Spleen (tissue), 11 donors: ENCODE measurements around the gene SARM1. TPM values are rescaled to one million over a fixed set of nuclear protein-coding genes. Genes with fewer than 3 reads are reported as not detected.
A peak's percentile ranks its signal among the peaks of the same experiment; 100 is the strongest.
"Not testable (repeated sequence)": the region's sequence is repeated elsewhere in the genome, so short reads cannot be mapped to it uniquely, and the experiment has no call there.

Source experiments
- DNase-seq: peaks from one replicate; pipeline ENCODE4 v3.0.0-alpha.2; 2020
- H3K27ac ChIP-seq, 8 donors: fragments of 200-600 bp; sonication (generic) in 7 of 8; 1 replicate in 4 of 8; 2 replicates in 4 of 8; pipeline versions ENCODE4 v1.5.0 to v1.8.0; 2016 to 2021; ENCODE audit warnings: inconsistent platforms in 4 of 8, mild to moderate bottlenecking in 4 of 8, moderate library complexity in 1 of 8
- H3K27me3 ChIP-seq, 7 donors: fragments of 200-600 bp; sonication (generic) in 6 of 7; replicated peaks in 1 of 7; 1 replicate in 4 of 7; 2 replicates in 3 of 7; pipeline versions ENCODE4 v1.5.0 to v1.8.0; 2016 to 2021; ENCODE audit warnings: inconsistent platforms in 3 of 7, mild to moderate bottlenecking in 1 of 7
- H3K36me3 ChIP-seq, 6 donors: fragments of 200-600 bp; sonication (generic) in 5 of 6; 1 replicate in 4 of 6; 2 replicates in 2 of 6; pipeline versions ENCODE4 v1.5.0 to v1.8.0; 2016 to 2021; ENCODE audit warnings: inconsistent platforms in 2 of 6
- H3K4me1 ChIP-seq, 6 donors: fragments of 200-600 bp; sonication (generic) in 5 of 6; 1 replicate in 3 of 6; 2 replicates in 3 of 6; pipeline versions ENCODE4 v1.5.0 to v1.8.0; 2016 to 2021; ENCODE audit warnings: inconsistent platforms in 3 of 6
- H3K4me3 ChIP-seq, 8 donors: fragments of 200-600 bp; sonication (generic) in 7 of 8; 1 replicate in 4 of 8; 2 replicates in 4 of 8; pipeline versions ENCODE4 v1.5.0 to v1.8.0; 2016 to 2021; ENCODE audit warnings: inconsistent platforms in 4 of 8, mild to moderate bottlenecking in 4 of 8, moderate library complexity in 2 of 8
- H3K9me3 ChIP-seq, 8 donors: fragments of 200-600 bp; sonication (generic) in 7 of 8; 1 replicate in 4 of 8; 2 replicates in 4 of 8; pipeline versions ENCODE4 v1.5.0 to v1.8.0; 2016 to 2021; ENCODE audit warnings: inconsistent platforms in 4 of 8
- POLR2A ChIP-seq, 3 donors: fragments of 450-650 bp; IDR thresholded peaks; one replicate each; pipeline ENCODE4 v1.5.1; 2017; ENCODE audit warnings: antibody characterized with exemption in 3 of 3, mild to moderate bottlenecking in 1 of 3
- POLR2AphosphoS5 ChIP-seq, 3 donors: sonication (generic); formaldehyde crosslinking; IDR thresholded peaks; one replicate each; pipeline ENCODE4 v1.5.1; 2017; ENCODE audit warnings: antibody characterized with exemption in 3 of 3
- WGBS, 5 donors: extraction: QIAGEN DNeasy Blood & Tissue Kit in 3 of 5; methylation state at CpG; one replicate each; pipeline versions ENCODE4 v1.1.5 to v1.1.7; 2013 to 2018; 5-methylcytosine and 5-hydroxymethylcytosine counted together
- intact Hi-C: fragments of 100-400 bp; cut with DNase I; formaldehyde crosslinking; loops from one replicate; pipeline ENCODE4 v1.15.0; 2023; ENCODE audit warnings: low total_unique reads
- polyA plus RNA-seq, 3 donors: library from polyadenylated mRNA; stranded (reverse); fragments of 200-250 nt; gene quantifications; one replicate each; pipeline ENCODE4 v1.2.1, GENCODE V29; 2013
- total RNA-seq, 7 donors: library from RNA; depleted of rRNA in 3 of 7; stranded (reverse); fragments of >200 nt in 3 of 7; fragmentation: NEBNext Ultra II Directional in 4 of 7; extraction: Animal tissue kit (Norgen Biotek cat#: 25700) in 4 of 7; gene quantifications; one replicate each; pipeline versions ENCODE4 v1.1.0 to v1.2.1, GENCODE V29; 2016 to 2021
- TF ChIP-seq, protein P1 (sequence below), 11 experiments: fragments of 200-600 bp in 7 of 11; fragments of 450-650 bp in 4 of 11; sonication (generic) in 4 of 11; IDR thresholded peaks in 8 of 11; conservative IDR thresholded peaks in 3 of 11; 1 replicate in 7 of 11; 2 replicates in 4 of 11; pipeline versions ENCODE4 v1.4.0 to v1.8.0; 2016 to 2021; ENCODE audit warnings: antibody characterized with exemption in 11 of 11, inconsistent platforms in 4 of 11, mild to moderate bottlenecking in 1 of 11
- donor health status: healthy with polysubstance abuse.
- donor health status: DM: no; HTN: no; CAD: no; lungs with moderate emphysema.
- donor health status: DM: no; HTN: no; CAD: no.
- donor health status: Bipolar disorder and iron deficiency.
- donor health status: healthy.
- donor health status: DM: no; HTN: no; CAD: no.
- donor health status: DM: yes; HTN: yes; CAD: no.

The SARM1 gene
- total and polyA plus RNA-seq, 10 donors: 4.7 to 48.7 (median 35.4) TPM

DNA sequence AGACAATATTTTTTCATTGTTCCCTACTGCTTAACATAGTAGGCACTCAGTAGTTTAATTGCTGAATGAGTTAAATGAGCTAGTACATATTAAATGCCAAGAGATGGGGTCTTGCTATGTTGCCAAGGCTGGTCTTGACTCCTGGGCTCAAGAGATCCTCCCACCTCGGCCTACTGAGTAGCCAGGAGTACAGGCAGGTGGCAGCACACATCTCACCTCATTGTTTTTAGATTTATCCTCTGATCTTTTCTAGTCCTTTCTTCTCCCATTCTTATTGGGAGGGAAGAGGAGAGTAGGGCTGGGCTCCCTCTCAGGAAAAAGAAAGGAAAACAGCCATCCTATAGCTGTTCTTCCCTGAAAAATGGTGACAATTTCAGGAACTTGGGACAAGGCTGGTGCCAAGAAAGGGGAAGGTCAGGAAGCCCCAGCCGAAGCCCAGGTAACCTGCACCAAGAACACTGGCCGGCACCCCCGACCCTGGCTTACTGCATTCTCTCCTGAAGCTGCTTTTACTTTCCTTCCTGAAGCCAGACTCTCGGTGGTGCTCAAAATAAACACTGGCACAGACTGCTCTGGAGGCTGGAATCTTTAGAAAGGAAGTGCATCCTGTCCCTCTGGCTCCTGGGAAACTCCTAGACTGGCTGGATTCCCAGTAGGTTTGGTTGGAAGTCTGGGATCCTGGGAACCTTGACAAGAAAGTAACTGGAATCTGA, 33.3 kb upstream of the SARM1 start:
- TF ChIP-seq, protein P1, sequence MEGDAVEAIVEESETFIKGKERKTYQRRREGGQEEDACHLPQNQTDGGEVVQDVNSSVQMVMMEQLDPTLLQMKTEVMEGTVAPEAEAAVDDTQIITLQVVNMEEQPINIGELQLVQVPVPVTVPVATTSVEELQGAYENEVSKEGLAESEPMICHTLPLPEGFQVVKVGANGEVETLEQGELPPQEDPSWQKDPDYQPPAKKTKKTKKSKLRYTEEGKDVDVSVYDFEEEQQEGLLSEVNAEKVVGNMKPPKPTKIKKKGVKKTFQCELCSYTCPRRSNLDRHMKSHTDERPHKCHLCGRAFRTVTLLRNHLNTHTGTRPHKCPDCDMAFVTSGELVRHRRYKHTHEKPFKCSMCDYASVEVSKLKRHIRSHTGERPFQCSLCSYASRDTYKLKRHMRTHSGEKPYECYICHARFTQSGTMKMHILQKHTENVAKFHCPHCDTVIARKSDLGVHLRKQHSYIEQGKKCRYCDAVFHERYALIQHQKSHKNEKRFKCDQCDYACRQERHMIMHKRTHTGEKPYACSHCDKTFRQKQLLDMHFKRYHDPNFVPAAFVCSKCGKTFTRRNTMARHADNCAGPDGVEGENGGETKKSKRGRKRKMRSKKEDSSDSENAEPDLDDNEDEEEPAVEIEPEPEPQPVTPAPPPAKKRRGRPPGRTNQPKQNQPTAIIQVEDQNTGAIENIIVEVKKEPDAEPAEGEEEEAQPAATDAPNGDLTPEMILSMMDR (IDR thresholded peaks at IDR 0.05 in 8 of 11, conservative IDR thresholded peaks at IDR 0.05 in 3 of 11): no peak
- TF ChIP-seq POLR2A (IDR thresholded peaks at IDR 0.05) (no peak), POLR2AphosphoS5 (IDR thresholded peaks at IDR 0.05) (peak in 2 of 3 donors; percentile 65 to 76)
- Histone ChIP-seq H3K9me3 (no peaks in the 10 kb centered on the region), H3K27me3 (no peaks in the 10 kb centered on the region), H3K4me1 (peaks cover 19 to 92% (median 69%) of the 10 kb centered on the region in 6 donors), H3K36me3 (peaks cover 11 to 47% (median 37%) of the 10 kb centered on the region in 6 donors), H3K27ac (peak overlapping the region; percentile 14 to 98 (median 96)), H3K4me3 (peak overlapping the region in 4 of 8 donors; percentile 2 to 93 (median 81))
- DNase-seq: no peak
- intact Hi-C loops: no loop called here
- 58 to 83% (median 73%) methylated on average over 5 of the region's 5 CpGs for WGBS, 5 donors

DNA sequence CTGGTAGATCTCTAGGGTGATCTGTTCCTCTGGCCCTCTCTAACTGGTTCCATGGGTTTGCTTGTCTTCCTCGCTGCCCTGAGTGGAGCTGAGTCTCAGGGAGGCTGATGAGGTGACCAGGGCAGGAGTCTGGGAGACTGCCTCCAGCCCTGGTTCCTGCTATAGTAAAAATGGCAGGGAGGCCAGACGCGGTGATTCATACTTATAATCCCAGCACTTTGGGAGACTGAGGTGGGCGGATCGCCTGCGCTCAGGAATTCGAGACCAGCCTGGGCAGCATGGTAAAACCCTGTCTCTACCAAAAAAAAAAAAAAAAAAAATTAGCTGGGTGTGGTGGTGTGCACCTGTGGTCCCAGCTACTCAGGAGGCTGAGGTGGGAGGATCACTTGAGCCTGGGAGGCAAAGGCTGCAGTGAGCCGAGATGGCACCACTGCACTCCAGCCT, 32.7 kb upstream of the SARM1 start:
- H3K9me3 ChIP-seq, DNase-seq, intact Hi-C loops, H3K27me3 ChIP-seq: not testable (repeated sequence)
- H3K4me1 ChIP-seq: peaks cover 13 to 92% (median 69%) of the 10 kb centered on the region in 6 donors
- peak overlapping the region in 1 of 8 donors; percentile 83 for H3K4me3 ChIP-seq
- H3K36me3 ChIP-seq: peaks cover 11 to 53% (median 43%) of the 10 kb centered on the region in 6 donors
- WGBS, 5 donors: 89 to 97% (median 90%) methylated on average over 7 to 8 of the region's 8 CpGs
- peak overlapping the region in 7 of 8 donors; percentile 61 to 98 (median 96) for H3K27ac ChIP-seq

- Histone ChIP-seq H3K27ac (peak overlapping the region in 6 of 8 donors; percentile 38 to 98 (median 96)), H3K4me3 (peak overlapping the region in 1 of 8 donors; percentile 37), H3K27me3 (no peaks in the 10 kb centered on the region), H3K9me3 (no peaks in the 10 kb centered on the region), H3K36me3 (peaks cover 11 to 60% (median 49%) of the 10 kb centered on the region in 6 donors), H3K4me1 (peaks cover 9 to 92% (median 67%) of the 10 kb centered on the region in 6 donors)
- WGBS, 5 donors: 83 to 93% (median 87%) methylated on average over 13 to 15 of the region's 15 CpGs
- TF ChIP-seq POLR2AphosphoS5 (IDR thresholded peaks at IDR 0.05) (peak in 1 of 3 donors; percentile 18), POLR2A (IDR thresholded peaks at IDR 0.05) (no peak)
- TF ChIP-seq, protein P1 (IDR thresholded peaks at IDR 0.05 in 8 of 11, conservative IDR thresholded peaks at IDR 0.05 in 3 of 11): no peak
- intact Hi-C loops: no loop called here
- DNase-seq: no peak
These were observed 32.1 kb upstream of the SARM1 start for GRCh38 chr17:28339431-28339830.

GRCh38 chr17:28340374-28340773, 31.1 kb upstream of the SARM1 start:
- no peaks in the 10 kb centered on the region for H3K27me3 ChIP-seq
- intact Hi-C loops: no loop called here
- no peak overlapping the region for H3K4me3 ChIP-seq
- TF ChIP-seq POLR2A (IDR thresholded peaks at IDR 0.05) (no peak), POLR2AphosphoS5 (IDR thresholded peaks at IDR 0.05) (no peak)
- TF ChIP-seq, protein P1 (IDR thresholded peaks at IDR 0.05 in 8 of 11, conservative IDR thresholded peaks at IDR 0.05 in 3 of 11): no peak
- no peak for DNase-seq
- H3K9me3 ChIP-seq: no peaks in the 10 kb centered on the region
- peaks cover 11 to 69% (median 58%) of the 10 kb centered on the region in 6 donors for H3K36me3 ChIP-seq
- peak overlapping the region in 5 of 8 donors; percentile 51 to 98 (median 97) for H3K27ac ChIP-seq
- WGBS, 5 donors: 87 to 94% (median 91%) methylated on average over 6 of the region's 6 CpGs
- H3K4me1 ChIP-seq: peaks cover 6 to 95% (median 68%) of the 10 kb centered on the region in 6 donors
